GM19395 (cell line): ENCODE results near the gene PANK2.
"Not testable (repeated sequence)": the region's sequence is repeated elsewhere in the genome, so short reads cannot be mapped to it uniquely, and the experiment has no call there.

Experiments used
- ATAC-seq: cut with Tn5 transposase; IDR thresholded peaks from one replicate; pipeline ENCODE4 v1.9.1; 2021; ENCODE audit warnings: mild to moderate bottlenecking, moderate library complexity; ENCODE audit not compliant: unreplicated experiment

PANK2 gene

DNA sequence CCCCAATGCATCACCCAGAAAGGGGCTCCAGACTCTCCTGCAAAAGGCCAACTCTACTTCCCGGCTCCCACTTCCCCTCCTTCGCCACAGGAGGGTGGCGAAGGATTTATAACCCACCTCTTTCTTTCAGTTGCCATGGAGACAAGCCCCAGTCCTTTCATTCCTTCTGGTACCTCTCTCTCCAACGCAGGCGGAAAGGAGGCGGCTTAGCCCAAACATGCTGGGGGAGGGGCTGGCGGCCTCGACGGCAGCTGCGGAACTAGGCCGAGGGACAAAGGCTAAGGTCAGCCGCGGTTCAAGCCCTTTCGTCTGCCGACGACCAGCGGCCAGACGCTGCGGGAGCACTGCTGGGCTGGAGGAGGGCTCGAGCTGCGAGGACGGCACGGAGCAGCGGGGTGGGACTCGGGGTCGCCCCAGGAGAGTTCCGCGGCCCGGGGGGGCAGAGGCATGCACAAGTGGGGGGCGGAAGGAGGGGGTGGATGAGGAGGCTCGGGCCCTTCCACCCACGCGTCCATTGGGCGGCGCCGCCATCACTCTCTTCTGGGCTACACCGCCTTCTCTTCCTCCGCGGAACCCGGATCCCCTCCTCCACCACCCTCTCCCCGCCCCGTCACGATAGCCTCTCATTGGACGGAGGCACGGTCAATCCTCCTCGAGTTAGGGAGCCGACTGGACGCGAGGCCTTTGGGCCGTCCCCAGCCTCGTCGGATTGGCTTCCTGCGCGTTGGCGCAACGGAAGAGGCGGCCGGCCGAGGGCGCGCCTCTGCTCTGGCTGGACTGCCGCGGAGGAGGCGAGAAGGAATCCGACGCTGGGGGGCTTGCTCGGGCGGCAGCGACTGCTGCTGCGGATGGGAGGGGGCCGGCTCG lies at the start of gene PANK2:
Gene PANK2 (plus strand): TSS at position 766 of the 867 bp plus-strand sequence.
- ATAC-seq, result peak; percentile 92

- ATAC-seq, result not testable (repeated sequence)
Observed at GRCh38 chr20:3840201-3840600, 49.0 kb upstream of the PANK2 start.

- no peak for ATAC-seq
Observed at GRCh38 chr20:3842348-3842930, 46.7 kb upstream of the PANK2 start.

DNA sequence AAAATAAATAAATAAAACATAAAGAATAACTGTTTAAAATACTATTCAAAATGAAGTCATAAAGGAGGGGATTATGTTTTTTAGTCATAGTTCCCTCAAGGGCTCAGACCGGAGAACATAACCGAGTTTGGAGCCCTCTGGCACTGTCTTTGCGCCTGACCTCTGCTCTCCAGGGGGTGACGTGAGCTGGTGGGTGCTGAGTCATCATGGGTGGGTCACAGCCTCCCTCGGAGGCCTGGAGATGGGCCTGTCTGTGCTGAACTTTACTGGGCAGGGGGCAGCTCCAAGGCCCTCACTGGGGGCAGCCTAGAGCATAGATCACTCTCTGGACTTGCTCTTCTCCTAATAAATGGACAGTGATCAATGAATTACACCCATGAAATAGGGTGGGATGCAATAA lies 45.7 kb upstream of the PANK2 start:
- no peak for ATAC-seq

GRCh38 chr20:3843990-3844619 lies 45.1 kb upstream of the PANK2 start:
- ATAC-seq, result not testable (repeated sequence)

DNA sequence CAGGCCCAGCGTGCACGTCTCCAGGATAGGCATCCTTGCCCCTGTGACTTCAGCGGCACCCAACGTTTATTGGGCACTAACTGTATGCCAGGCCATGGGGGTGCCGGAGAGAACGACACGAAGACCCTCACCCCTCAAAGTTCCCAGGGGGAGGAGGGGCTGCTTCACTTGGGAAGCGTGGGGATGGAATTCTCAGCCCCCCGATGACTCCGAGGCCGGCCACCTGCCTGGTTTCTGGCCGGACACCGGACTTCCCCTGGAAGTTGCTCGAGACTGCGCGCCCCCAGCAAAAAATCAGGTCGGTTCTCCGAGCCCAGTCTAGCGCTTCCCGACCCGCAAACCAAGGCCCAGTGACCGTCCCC lies 42.8 kb upstream of the PANK2 start:
- no peak for ATAC-seq

DNA sequence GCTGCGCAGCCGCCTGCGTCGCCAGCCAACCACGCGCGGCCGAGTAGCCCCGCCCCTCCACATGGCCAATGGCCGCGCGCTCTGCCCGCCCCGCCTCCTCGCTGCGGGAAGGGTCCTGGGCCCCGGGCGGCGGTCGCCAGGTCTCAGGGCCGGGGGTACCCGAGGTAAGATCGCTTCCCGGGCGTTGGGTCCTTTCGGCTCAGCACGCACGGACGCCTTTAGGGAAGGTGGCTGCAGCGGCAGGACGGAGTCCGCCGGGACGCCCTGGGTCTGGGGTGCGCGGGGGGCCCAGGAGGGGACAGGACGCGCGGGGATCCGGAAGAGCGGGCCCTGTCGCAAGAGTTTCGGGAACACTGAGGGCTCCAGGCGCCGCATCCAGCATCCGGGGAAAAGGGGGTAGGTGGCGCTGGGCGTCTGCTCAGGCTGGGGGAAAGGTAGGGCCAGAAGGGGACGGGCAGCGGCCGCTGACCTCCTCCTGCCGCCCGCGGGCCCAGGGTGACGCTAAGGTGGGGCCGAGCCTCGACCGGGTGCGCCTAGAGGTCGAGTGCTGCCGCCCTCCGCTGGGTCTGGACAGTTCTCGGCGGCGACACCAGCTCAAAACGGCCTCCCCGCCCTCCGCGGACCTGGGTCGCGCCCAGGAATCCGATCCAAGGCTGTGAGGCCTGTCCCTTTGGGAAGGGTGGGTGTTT lies 42.3 kb upstream of the PANK2 start, which contains the start of gene MAVS:
Gene MAVS (plus strand): TSS at position 95 of the 689 bp plus-strand sequence. CDS start 7,791 bp downstream, outside the sequence.
- ATAC-seq, result peak; percentile 85

GRCh38 chr20:3847429-3847940 lies 41.7 kb upstream of the PANK2 start:
- ATAC-seq, result no peak

DNA sequence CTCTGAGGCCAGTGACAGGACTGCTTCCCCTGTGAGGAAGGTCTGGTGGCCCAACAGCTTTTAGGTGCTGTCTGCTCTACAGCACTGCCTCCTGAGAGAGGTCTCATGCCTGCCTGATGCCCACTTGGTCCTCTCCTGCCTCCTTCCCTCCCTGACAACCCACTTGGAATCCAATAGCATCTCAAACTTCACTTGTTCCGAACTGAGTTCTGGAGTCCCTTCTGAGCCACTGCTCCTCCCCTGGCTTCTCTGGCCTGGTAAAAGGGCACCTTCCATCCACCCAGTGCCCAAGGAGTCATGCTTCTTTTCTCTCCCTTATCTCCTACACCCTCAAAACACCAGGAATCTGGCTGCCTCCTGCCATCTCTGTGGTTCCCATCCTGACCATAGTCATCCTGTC lies 40.6 kb upstream of the PANK2 start:
- no peak for ATAC-seq

- ATAC-seq, result no peak
Observed at GRCh38 chr20:3854462-3854871, 34.7 kb upstream of the PANK2 start.

DNA sequence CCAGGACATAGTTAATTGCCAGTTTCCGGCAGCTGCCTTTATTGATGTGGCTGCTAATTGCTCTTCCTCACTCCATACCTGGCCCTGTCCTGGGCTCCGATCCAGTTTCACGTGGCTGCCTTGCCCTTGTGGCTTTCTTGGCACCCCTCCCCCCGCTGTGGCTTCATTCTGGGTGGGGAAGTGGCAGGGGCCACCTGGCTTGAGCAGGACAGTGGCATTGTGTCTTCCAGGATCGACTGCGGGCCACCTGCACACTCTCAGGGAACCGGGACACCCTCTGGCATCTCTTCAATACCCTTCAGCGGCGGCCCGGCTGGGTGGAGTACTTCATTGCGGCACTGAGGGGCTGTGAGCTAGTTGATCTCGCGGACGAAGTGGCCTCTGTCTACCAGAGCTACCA lies 31.8 kb upstream of the PANK2 start:
- no peak for ATAC-seq

DNA sequence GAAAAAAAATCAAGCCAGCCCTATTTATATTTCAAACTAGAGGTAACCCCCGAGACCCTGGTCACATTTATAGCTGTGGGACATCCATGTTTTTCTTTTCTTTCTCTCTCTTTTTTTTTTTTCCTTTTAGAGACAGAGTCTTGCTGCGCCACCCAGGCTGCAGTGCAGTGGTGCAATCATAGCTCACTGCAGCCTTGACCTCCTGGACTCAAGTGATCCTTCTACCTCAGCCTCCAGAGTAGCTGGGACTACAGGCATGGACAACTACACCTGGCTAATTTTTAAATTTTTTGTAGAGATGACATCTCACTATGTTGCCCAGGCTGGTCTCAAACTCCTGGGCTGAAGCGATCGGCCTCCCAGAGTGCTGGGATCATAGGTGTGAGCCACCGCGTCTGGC lies 30.5 kb upstream of the PANK2 start:
- ATAC-seq, result no peak

DNA sequence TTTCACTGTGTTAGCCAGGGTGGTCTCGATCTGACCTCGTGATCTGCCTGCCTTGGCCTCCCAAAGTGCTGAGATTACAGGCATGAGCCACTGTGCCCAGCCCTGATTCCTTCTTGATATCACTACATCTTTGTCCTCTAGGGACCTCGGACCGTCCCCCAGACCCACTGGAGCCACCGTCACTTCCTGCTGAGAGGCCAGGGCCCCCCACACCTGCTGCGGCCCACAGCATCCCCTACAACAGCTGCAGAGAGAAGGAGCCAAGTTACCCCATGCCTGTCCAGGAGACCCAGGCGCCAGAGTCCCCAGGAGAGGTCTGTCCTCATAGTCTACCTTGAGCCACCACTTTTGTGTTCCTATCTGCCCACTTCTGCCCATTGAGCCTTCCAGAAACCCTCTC lies 28.0 kb upstream of the PANK2 start:
- ATAC-seq, result no peak

GRCh38 chr20:3862333-3862732 lies 26.9 kb upstream of the PANK2 start:
- no peak for ATAC-seq

DNA sequence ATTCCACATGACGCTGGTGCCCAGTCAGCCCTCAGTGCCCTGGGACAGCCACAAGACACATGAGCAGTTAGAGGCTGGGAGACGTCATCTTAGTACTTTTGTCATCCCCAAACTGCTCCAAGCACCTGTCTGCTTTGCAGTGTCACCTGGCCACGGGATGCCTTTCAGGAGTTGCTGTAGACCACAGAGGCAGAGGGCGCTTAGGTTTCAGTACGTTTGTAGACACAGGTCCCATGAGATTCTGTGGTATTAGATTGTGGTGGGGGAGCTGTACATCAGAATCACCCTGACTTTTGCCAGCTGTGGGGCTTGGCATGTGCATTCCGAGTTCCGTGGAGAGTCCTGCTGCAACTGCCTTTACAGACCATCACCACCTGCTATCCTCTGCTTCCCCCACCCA lies 25.9 kb upstream of the PANK2 start:
- ATAC-seq, result no peak

DNA sequence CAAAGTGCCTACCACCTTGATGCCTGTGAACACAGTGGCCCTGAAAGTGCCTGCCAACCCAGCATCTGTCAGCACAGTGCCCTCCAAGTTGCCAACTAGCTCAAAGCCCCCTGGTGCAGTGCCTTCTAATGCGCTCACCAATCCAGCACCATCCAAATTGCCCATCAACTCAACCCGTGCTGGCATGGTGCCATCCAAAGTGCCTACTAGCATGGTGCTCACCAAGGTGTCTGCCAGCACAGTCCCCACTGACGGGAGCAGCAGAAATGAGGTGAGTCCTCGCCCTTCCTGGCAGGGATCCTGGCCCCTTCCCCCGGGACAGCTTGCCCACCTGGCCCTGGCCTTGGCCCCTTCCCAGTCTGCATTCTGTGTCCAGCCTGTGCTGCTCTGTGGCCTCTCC lies 24.7 kb upstream of the PANK2 start:
- no peak for ATAC-seq

DNA sequence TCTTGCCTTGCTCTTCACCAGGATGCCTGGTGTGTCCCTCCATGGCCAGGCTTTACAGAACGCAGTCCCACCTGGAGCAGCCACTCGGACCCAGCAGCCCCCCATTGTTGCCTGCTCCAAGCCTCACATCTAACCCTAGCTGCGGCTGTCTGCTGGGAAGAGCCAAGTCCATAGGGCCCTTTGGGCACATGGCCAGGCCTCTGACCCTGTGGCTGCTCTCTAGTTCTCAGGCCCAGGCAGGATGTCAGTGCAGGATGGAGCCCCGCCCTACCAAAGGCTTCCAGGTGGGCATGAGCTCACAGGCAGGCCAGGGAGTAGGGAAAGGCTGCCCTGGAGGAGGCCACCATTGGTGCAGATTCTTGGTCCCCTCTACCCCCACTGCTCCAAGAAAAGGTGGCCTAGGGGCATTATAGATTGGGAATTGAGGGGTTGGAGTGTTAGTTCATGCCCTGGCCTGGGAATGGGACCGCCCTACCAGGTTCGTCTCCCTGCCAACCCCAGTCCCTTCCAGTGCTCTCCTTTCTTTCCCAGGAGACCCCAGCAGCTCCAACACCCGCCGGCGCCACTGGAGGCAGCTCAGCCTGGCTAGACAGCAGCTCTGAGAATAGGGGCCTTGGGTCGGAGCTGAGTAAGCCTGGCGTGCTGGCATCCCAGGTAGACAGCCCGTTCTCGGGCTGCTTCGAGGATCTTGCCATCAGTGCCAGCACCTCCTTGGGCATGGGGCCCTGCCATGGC lies 23.9 kb upstream of the PANK2 start:
- ATAC-seq, result no peak

DNA sequence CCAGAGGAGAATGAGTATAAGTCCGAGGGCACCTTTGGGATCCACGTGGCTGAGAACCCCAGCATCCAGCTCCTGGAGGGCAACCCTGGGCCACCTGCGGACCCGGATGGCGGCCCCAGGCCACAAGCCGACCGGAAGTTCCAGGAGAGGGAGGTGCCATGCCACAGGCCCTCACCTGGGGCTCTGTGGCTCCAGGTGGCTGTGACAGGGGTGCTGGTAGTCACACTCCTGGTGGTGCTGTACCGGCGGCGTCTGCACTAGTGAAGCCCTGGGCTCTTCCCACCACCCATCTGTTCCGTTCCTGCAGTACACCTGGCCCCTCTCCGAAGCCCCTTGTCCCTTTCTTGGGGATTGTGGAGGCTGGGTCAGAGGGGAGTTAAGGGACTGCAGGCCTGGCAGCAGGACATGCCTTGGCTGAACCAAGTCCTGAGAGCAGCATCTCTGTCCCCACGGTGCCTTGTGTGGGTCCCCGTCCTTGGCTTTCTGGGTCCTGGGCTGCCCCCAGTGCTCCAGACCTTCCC lies 23.2 kb upstream of the PANK2 start:
- no peak for ATAC-seq

DNA sequence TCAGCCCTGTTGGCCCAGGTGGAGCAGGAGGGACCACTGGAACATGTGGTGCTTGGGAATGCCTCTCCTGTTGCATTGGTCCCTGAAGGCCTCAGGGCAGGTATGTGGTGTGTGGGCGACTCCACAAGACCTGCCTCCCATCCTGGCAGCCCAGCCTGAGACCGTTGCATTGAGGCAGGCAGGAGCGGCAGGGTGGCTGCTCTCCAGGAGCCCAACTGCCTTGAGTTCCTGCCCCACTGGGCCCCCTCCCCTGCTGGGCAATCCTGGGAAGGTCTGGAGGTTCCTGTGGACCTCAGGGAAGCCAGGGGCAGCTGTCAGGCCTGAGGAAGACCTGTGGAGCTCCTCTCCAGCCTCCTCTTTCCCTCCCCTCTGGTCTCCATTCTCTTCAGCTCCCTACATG lies 22.7 kb upstream of the PANK2 start:
- no peak for ATAC-seq

DNA sequence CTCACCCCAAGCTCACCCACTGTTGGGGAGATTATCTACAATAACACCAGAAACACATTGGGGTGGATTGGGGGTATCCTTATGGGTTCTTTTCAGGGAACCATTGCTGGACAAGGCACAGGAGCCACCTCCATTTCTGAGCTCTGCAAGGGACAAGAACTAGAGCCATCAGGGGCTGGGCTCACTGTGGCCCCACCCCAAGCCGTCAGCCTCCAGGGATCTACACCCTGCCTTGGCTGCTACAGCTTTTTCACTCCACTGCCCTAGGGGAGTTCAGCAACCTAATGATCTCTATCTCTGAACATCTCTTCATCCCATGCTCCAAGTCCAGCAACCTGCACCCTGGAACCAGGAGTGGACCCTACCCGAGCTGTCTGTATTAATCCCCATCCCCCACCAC lies 21.4 kb upstream of the PANK2 start:
- ATAC-seq, result no peak
